DMS53 treated with DMSO at 0.1 percent for 48 hours (cell line): ENCODE data around the gene GYPB.
"Not testable (repeated sequence)": the region's sequence is repeated elsewhere in the genome, so short reads cannot be mapped to it uniquely, and the experiment has no call there.

ENCODE experiments used
- DNase-seq: peaks from one replicate; lab custom pipeline; 2025; ENCODE audit not compliant: unreplicated experiment; lab: John Stamatoyannopoulos, UW

GYPB gene

DNA sequence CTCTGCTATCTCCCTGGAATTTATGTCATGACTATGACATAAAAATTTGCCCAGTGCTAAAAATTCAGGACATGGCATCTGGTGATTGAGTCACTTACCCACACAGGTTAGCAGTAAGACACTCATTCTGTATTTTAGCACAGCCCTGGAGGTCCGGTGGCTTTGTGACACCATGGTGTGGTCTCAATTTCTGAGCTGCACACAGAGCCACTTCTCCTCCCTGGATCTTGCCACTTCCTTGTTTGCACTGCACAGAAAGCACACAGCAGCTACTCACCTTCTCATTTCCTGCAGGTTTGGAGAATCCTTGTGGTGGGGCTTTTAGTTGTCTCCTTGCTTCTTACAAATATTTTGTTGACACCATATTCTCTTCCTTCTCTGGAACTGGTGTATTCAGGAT, 69.0 kb downstream of the GYPB start:
- DNase-seq: not testable (repeated sequence)

DNA sequence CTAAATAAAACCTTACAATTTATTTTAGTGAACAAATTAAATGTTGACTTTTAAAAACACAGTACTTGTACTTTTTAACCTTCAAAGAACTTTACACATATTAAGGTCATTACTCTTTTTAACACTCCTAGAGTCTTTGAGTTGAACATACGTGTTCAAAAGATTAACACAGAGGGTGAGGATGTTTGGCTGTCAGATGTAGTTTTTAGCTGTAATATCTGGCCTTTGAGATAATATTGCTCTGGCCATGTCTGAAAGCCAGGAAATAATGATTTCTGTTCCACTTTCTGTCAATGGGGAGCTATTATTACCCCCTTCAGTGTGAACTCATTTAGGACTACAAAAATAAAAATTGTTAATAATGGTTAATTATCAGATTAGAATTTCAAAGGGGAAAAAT, 71.7 kb downstream of the GYPB start:
- DNase-seq: not testable (repeated sequence)
